ENCODE measurements around the gene RABGGTA.

RABGGTA gene

DNA sequence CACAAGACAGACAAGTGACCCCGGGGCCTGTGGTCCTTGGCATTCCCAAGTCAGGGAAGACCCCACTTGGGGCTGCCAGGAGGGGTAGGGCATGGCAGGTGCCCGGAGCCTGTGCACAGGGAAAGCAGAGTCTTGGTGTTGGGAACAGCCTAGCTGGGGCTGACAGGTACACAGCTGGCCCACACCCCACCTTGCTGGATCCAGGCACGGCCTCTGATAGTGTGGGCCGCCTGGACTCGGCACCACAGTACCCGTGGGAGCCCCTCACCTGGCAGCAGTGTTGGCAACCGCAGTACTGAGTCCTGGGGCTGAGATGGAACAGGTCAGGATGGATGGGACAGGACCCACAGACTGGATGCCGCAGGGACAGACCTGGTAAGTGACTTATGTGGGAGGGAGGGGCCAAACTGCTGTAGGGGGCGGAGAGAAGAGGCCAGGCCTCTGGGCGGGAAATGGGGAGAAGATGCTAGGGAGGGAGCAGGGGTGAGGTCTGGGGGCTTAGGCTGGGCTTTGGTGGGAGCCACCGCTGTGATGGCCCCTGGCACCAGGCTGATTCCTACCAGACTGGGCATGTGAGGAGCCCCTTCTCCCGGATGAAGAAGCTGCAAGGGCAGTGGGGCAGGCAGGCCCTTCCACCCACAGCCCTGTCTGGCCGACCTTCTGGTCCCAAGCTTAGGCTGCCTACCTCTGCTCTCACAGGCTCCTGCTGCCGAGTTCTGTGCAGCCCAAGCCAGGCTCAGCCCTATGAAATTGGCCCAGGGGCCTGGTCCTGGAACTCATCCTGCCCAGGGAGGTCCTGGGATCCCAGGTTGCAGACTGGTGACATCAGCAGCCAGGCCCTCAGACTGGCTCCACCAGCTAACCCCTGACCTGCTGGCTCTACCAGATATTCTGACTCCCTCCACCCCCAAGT is 8.3 kb downstream of the RABGGTA start, which contains the start of gene TGM1:
Gene TGM1, minus strand, starts transcription at position 357 of the 913 bp plus-strand sequence. CDS start 825 bp downstream, outside the sequence.
- no peak for TF ChIP-seq POU2F2 (IDR thresholded peaks at IDR 0.05; ENCODE audit: low read depth, low read length)
- TF ChIP-seq POLR2A (IDR thresholded peaks at IDR 0.05; ENCODE audit: low read depth, low read length), result no peak
- no peak for TF ChIP-seq POLR2AphosphoS5 (IDR thresholded peaks at IDR 0.05; ENCODE audit: low read depth, low read length)
- no peak for FAIRE-seq
- no peak for DNase-seq (ENCODE audit: insufficient read length, low spot score)

DNA sequence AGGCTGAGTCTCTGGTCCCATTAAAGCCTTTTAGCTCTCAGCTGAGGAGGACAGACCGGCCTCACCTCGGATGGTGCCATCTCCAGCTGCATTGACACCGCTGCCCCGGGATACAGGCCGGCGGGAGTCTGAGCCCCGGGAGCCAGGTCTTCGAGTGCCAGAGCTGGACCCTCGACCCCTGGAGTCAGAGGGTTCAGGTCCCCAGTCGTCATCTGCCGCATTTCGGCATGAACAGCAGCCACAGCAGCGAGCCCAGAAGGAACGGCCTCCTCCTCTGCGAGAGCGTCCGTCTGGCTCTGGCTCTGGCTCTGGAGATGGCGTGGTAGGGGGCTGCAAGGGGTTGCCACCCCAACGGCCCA is 9.4 kb downstream of the RABGGTA start:
- DNase-seq (ENCODE audit: insufficient read length, low spot score), result no peak
- no peak for FAIRE-seq
- TF ChIP-seq POU2F2 (IDR thresholded peaks at IDR 0.05; ENCODE audit: low read depth, low read length) (no peak), PAX5 (IDR thresholded peaks at IDR 0.05; ENCODE audit: insufficient read depth, low read length, severe bottlenecking) (no peak), POLR2A (IDR thresholded peaks at IDR 0.05; ENCODE audit: low read depth, low read length) (no peak), TAF1 (IDR thresholded peaks at IDR 0.05; ENCODE audit: low read depth, low read length) (no peak), SPI1 (IDR thresholded peaks at IDR 0.05; ENCODE audit: low read depth, low read length) (no peak), POLR2AphosphoS5 (IDR thresholded peaks at IDR 0.05; ENCODE audit: low read depth, low read length) (no peak)

DNA sequence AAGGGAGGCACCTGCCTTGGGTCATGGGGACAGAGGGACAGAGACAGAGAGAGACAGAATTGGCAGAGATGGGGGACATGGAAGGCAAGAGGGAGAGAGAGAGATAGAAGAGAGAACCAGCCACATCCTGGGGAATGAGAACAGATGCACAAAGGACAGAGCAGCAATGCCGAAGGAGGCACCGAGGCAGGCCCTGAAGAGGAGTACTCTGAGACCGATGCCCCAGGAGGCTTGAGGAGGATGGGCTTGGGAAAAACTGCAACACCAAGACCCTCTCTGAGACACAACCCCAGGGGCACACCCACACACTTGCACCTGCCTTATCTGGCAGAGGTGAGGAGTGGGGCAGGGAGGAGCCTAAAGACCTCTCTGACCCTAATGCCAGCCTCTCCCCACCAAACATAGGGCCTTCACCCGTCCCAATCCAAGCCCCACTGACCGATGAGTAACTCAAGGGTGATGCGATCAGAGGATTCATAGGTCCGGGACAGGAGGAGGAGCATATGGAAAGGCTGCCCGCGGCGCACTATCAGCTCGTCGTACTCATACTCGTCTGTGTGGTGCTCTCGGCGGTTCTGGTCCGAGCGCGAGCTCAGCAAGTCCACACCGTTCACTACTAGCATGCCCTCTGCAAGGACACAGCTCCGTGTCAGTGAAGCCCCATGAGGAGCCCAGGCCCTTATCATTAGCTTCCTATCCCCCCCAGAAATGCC is 10.0 kb downstream of the RABGGTA start:
- no peak for DNase-seq (ENCODE audit: insufficient read length, low spot score)
- FAIRE-seq, result no peak
- no peak for TF ChIP-seq TAF1 (IDR thresholded peaks at IDR 0.05; ENCODE audit: low read depth, low read length)
- TF ChIP-seq POLR2AphosphoS5 (IDR thresholded peaks at IDR 0.05; ENCODE audit: low read depth, low read length), result no peak
- no peak for TF ChIP-seq SPI1 (IDR thresholded peaks at IDR 0.05; ENCODE audit: low read depth, low read length)
- TF ChIP-seq POLR2A (IDR thresholded peaks at IDR 0.05; ENCODE audit: low read depth, low read length), result no peak
- TF ChIP-seq PAX5 (IDR thresholded peaks at IDR 0.05; ENCODE audit: insufficient read depth, low read length, severe bottlenecking), result no peak
- TF ChIP-seq POU2F2 (IDR thresholded peaks at IDR 0.05; ENCODE audit: low read depth, low read length), result no peak

DNA sequence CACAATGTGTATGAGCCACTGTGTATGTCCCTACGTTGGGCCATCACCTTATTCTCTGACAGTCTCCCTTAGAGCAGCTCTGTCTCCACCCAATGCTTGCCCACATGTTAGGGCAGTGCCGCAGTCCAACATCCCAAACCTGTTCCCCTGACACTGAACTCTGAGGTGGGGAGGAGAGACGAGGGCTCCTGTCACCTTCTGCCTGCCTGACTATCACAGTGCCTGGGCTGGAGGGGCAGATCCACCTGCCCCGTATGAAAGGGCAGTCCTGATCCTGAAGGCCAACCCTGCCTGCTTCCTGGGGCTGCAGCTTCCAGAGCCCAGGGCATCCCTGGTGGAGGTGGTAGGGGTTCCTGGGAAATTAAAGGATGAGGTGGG is 10.6 kb downstream of the RABGGTA start:
- no peak for DNase-seq (ENCODE audit: insufficient read length, low spot score)
- TF ChIP-seq POLR2A (IDR thresholded peaks at IDR 0.05; ENCODE audit: low read depth, low read length) (no peak), POU2F2 (IDR thresholded peaks at IDR 0.05; ENCODE audit: low read depth, low read length) (no peak), POLR2AphosphoS5 (IDR thresholded peaks at IDR 0.05; ENCODE audit: low read depth, low read length) (no peak), SPI1 (IDR thresholded peaks at IDR 0.05; ENCODE audit: low read depth, low read length) (no peak), TAF1 (IDR thresholded peaks at IDR 0.05; ENCODE audit: low read depth, low read length) (no peak), PAX5 (IDR thresholded peaks at IDR 0.05; ENCODE audit: insufficient read depth, low read length, severe bottlenecking) (no peak)
- no peak for FAIRE-seq

DNA sequence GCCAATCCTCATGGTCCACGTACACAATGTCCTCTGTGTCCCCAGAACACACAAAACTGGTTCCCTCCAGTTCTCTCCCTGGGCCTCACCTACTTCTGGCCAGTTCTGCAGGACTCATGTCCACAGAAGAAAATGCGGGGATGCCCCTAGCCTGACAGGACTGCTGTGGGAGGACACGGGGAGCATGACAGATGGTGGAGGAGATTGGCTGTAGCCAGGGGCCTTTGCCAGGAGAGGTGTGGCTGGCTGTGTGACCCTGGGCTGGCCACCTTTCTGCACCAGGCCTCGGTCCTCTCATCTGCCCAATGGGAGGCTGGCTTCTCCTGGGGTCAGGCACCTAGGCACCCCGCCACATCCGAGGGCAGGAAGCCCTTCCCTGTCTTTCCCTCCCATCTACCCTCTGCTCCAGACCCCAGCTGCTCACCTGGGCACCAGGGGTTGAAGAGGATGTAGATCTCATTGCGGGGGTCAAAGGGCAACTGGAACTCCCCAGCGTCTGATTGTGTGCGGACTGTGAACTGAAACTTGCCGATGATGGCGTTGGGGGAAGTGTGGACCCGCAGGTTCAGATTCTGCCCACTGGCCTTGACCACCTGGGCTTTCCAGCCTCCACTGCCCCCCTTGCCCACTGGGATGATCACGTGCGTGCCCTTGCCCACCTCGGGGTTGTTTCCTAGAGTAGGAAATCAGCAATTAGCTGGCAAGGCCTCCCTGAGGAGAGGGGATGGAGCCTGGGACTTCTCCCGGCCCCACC is 11.2 kb downstream of the RABGGTA start:
- DNase-seq (ENCODE audit: insufficient read length, low spot score), result no peak
- TF ChIP-seq TAF1 (IDR thresholded peaks at IDR 0.05; ENCODE audit: low read depth, low read length) (no peak), POLR2A (IDR thresholded peaks at IDR 0.05; ENCODE audit: low read depth, low read length) (no peak), POLR2AphosphoS5 (IDR thresholded peaks at IDR 0.05; ENCODE audit: low read depth, low read length) (no peak), PAX5 (IDR thresholded peaks at IDR 0.05; ENCODE audit: insufficient read depth, low read length, severe bottlenecking) (no peak), POU2F2 (IDR thresholded peaks at IDR 0.05; ENCODE audit: low read depth, low read length) (no peak), SPI1 (IDR thresholded peaks at IDR 0.05; ENCODE audit: low read depth, low read length) (no peak)
- FAIRE-seq, result no peak

DNA sequence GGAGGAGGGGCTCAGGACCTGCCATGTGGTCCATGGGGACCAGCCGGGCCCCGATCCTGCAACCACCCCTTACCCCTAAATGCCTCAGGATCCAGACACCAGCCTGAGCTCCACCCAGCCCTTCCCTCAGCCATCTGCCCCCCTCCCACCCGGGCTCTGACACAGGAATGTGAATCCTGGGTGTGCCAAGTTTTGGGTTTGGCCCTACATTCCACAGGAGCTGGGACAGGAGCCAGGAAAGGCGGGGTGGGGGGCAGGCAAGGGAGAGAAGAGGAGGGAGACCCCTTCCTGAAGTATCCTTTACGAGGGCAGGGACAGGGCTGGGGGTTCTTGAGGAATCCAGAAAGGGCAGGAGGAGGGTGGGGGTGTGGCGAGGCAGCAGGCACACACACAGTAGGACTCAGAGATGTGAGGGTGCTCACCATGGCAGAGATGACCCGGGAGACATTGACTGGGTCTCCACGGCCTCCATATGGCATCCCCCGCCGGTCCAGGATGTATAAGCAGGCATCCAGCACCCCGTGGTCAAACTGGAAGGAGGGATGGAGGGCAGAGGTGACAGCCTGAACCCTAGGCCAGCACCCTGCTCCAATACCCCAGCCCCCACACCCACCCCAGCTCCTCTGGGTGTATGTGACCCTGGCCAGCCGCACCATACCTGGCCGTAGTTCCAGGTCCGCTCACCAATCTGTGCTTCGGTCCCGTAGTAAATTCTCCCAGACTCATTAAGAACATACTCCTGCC is 11.9 kb downstream of the RABGGTA start:
- no peak for DNase-seq (ENCODE audit: insufficient read length, low spot score)
- TF ChIP-seq POLR2AphosphoS5 (IDR thresholded peaks at IDR 0.05; ENCODE audit: low read depth, low read length) (no peak), POU2F2 (IDR thresholded peaks at IDR 0.05; ENCODE audit: low read depth, low read length) (no peak), POLR2A (IDR thresholded peaks at IDR 0.05; ENCODE audit: low read depth, low read length) (no peak), PAX5 (IDR thresholded peaks at IDR 0.05; ENCODE audit: insufficient read depth, low read length, severe bottlenecking) (no peak), SPI1 (IDR thresholded peaks at IDR 0.05; ENCODE audit: low read depth, low read length) (no peak), TAF1 (IDR thresholded peaks at IDR 0.05; ENCODE audit: low read depth, low read length) (no peak)
- FAIRE-seq, result no peak

DNA sequence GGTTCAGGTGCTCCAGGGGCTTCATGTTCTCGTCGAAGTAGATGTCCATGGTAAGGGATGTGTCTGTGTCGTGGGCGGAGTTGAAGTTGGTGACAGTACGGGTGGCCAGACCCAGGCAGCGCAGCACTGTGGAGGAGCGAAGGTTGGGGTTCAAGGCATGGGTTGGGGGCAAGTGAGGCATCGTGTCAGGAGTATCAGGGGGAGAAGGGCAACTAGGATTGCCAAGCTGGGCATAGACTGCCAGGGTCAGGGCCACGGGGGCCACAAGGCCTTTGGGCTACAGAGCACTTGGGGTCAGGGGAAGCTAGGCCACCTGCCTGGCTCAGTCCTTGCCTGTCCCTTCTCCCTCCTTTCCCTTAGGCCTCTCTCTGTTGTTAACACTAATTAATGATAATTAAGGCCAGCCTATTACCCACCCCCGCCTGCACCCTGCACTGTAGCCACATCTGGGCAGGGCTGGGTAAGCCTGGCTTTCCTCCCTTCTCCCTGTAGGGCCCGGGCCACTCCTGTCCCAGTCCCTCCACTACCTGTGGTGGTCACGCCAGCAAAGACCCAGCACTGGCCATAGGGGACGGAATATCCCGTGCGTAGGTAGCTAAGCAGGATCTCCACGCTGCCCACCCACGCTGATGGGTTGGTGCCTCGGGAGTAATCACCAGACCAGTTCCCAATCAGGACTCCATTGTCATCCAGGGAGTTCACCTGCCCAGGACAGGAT is 12.7 kb downstream of the RABGGTA start:
- TF ChIP-seq PAX5 (IDR thresholded peaks at IDR 0.05; ENCODE audit: insufficient read depth, low read length, severe bottlenecking), result no peak
- TF ChIP-seq SPI1 (IDR thresholded peaks at IDR 0.05; ENCODE audit: low read depth, low read length), result no peak
- TF ChIP-seq TAF1 (IDR thresholded peaks at IDR 0.05; ENCODE audit: low read depth, low read length), result no peak
- no peak for TF ChIP-seq POLR2A (IDR thresholded peaks at IDR 0.05; ENCODE audit: low read depth, low read length)
- TF ChIP-seq POLR2AphosphoS5 (IDR thresholded peaks at IDR 0.05; ENCODE audit: low read depth, low read length), result no peak
- TF ChIP-seq POU2F2 (IDR thresholded peaks at IDR 0.05; ENCODE audit: low read depth, low read length), result no peak
- DNase-seq (ENCODE audit: insufficient read length, low spot score), result no peak
- FAIRE-seq, result no peak

DNA sequence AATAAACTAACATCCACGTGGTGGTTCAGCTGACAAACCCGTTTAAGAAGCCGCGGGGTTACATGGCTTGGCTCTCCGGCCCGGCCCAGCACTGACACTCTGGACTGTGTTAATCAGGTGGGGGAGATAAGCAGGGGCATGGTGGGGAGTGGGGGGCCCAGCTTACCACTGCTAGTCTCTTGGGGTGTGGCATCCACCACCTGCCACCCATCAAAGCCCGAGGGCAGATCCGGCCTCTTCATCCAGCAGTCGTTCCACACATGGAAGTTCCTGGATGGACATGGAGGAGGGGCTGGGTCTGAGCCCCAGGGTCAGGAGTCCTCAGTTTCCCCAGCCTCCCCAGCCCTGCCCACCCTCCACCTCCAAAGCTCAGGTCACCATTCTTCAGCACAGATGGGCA is 13.3 kb downstream of the RABGGTA start:
- FAIRE-seq, result no peak
- TF ChIP-seq POU2F2 (IDR thresholded peaks at IDR 0.05; ENCODE audit: low read depth, low read length) (no peak), PAX5 (IDR thresholded peaks at IDR 0.05; ENCODE audit: insufficient read depth, low read length, severe bottlenecking) (no peak), POLR2AphosphoS5 (IDR thresholded peaks at IDR 0.05; ENCODE audit: low read depth, low read length) (no peak), SPI1 (IDR thresholded peaks at IDR 0.05; ENCODE audit: low read depth, low read length) (no peak), POLR2A (IDR thresholded peaks at IDR 0.05; ENCODE audit: low read depth, low read length) (no peak), TAF1 (IDR thresholded peaks at IDR 0.05; ENCODE audit: low read depth, low read length) (no peak)
- DNase-seq (ENCODE audit: insufficient read length, low spot score), result no peak
